WTC11 (cell line): ENCODE data around the gene GTF3C1. TPM values are rescaled to one million over a fixed set of nuclear protein-coding genes. Genes with fewer than 3 reads are reported as not detected.
"Not testable (repeated sequence)": the region's sequence is repeated elsewhere in the genome, so short reads cannot be mapped to it uniquely, and the experiment has no call there.

Experiments used
- ATAC-seq: fragments of 200-7000 bp; cut with Tn5 transposase; 2 replicates; pipeline ENCODE4 v1.10.0; 2021; ENCODE audit warnings: mild to moderate bottlenecking, moderate library complexity
- CTCF ChIA-PET: fragments of 300-600 bp; sonication (Branson Sonifier 250); formaldehyde crosslinking; loops from one replicate; lab custom pipeline; 2021; ENCODE audit warnings: antibody characterized with exemption; lab: Charles Lee
- POLR2A ChIA-PET: fragments of 350-600 bp; sonication (Branson Sonifier 250); formaldehyde crosslinking; loops from one replicate; lab custom pipeline; 2021; ENCODE audit warnings: antibody characterized with exemption; lab: Charles Lee
- DNase-seq: peaks from one replicate; pipeline ENCODE4 v3.0.0; 2021; ENCODE audit warnings: low spot score
- H3K27ac Mint-ChIP-seq: 2 replicates; pipeline ENCODE4 v1.8.0; 2021; ENCODE audit warnings: mixed read lengths
- H3K27me3 Mint-ChIP-seq: 2 replicates; pipeline ENCODE4 v1.8.0; 2021; ENCODE audit warnings: low read depth, mild to moderate bottlenecking, moderate library complexity, mixed read lengths
- H3K36me3 Mint-ChIP-seq: 2 replicates; pipeline ENCODE4 v1.8.0; 2021; ENCODE audit warnings: mixed read lengths
- H3K4me1 Mint-ChIP-seq: 2 replicates; pipeline ENCODE4 v1.8.0; 2022; ENCODE audit warnings: mixed read lengths
- H3K4me3 Mint-ChIP-seq: 2 replicates; pipeline ENCODE4 v1.8.0; 2021; ENCODE audit warnings: mild to moderate bottlenecking, moderate library complexity, mixed read lengths
- H3K9me3 Mint-ChIP-seq: 2 replicates; pipeline ENCODE4 v1.8.0; 2021; ENCODE audit warnings: mixed read lengths
- MXD4 ChIP-seq: fragments of 250-450 bp; sonication (Bioruptor Pico); IDR thresholded peaks from 2 replicates; pipeline ENCODE4 v1.8.0; 2021; ENCODE audit warnings: mild to moderate bottlenecking, moderate library complexity, borderline replicate concordance
- NFATC4 ChIP-seq: fragments of 250-450 bp; sonication (Bioruptor Pico); IDR thresholded peaks from 2 replicates; pipeline ENCODE4 v1.9.0; 2021; ENCODE audit warnings: mild to moderate bottlenecking
- NR1H2 ChIP-seq: sonication (generic); formaldehyde crosslinking; IDR thresholded peaks from 2 replicates; pipeline ENCODE4 v1.9.0; 2021; ENCODE audit warnings: mild to moderate bottlenecking, moderate library complexity, missing genetic modification reagents
- ZBTB21 ChIP-seq: sonication (generic); formaldehyde crosslinking; IDR thresholded peaks from 2 replicates; pipeline ENCODE4 v1.8.1; 2023; ENCODE audit warnings: mild to moderate bottlenecking, missing genetic modification reagents, borderline replicate concordance
- total RNA-seq: library from RNA; stranded (reverse); gene quantifications from 3 replicates; pipeline ENCODE4 v1.2.3, GENCODE V29; 2021
- TF ChIP-seq, protein P1 (sequence below): fragments of 250-450 bp; sonication (Bioruptor Pico); IDR thresholded peaks from 2 replicates; pipeline ENCODE4 v1.9.0; 2021; ENCODE audit warnings: mild to moderate bottlenecking, borderline replicate concordance
- TF ChIP-seq, protein P2 (sequence below): sonication (generic); formaldehyde crosslinking; IDR thresholded peaks from 2 replicates; pipeline ENCODE4 v1.8.0; 2022; ENCODE audit warnings: mild to moderate bottlenecking, missing genetic modification reagents
- TF ChIP-seq, protein P3 (sequence below): fragments of 250-450 bp; sonication (Bioruptor Pico); IDR thresholded peaks from 2 replicates; pipeline ENCODE4 v1.8.0; 2021; ENCODE audit warnings: mild to moderate bottlenecking
- TF ChIP-seq, protein P4 (sequence below): sonication (generic); formaldehyde crosslinking; IDR thresholded peaks from 2 replicates; pipeline ENCODE4 v1.8.1; 2023; ENCODE audit warnings: mild to moderate bottlenecking, missing genetic modification reagents, moderate library complexity
- TF ChIP-seq, protein P5 (sequence below): sonication (generic); formaldehyde crosslinking; IDR thresholded peaks from 2 replicates; pipeline ENCODE4 v1.8.0; 2022; ENCODE audit warnings: missing genetic modification reagents
- TF ChIP-seq, protein P6 (sequence below): fragments of 250-450 bp; sonication (Bioruptor Pico); IDR thresholded peaks from 2 replicates; pipeline ENCODE4 v1.9.0; 2021; ENCODE audit warnings: moderate library complexity, mild to moderate bottlenecking, inconsistent platforms, borderline replicate concordance

The GTF3C1 gene
- total RNA-seq, 1 experiment from 2014 or later = 146 TPM

DNA sequence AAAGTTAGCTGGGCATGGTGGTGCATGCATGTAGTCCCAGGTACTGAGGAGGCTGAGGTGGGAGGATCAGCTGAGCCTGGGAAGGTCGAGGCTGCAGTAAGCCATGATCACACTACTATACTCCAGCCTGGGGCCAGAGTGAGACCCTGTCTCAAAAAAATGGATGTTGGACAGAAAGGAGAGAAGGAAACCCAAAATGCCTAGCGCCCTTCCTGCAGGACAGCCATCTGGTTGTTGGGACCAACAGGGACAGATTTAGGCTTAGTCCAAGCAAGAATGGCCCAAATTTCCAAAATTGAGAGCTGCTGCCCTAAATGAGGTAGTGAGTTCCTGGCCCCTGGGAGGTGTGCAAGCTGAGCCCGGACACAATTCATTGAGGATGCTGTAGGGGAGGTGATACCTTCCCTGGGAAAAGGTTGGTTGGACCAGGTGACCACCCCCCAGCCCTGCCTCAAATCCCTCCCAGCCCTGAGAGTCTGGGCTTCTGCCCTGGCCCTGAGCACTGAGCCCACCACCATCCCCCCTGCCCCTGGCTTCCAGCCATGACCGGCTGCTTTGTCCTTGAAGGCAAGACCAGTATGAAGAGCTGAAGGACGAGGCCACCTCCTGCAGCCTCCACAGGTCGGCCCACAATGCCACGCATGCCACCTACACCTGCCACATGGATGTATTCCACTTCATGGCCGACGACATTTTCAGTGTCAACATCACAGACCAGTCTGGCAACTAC, 112.6 kb downstream of the GTF3C1 start:
- Mint-ChIP-seq H3K4me3 (no peak overlapping the region), H3K27ac (no peak overlapping the region), H3K27me3 (no peaks in the 10 kb centered on the region), H3K4me1 (peaks cover 4% of the 10 kb centered on the region), H3K9me3 (no peaks in the 10 kb centered on the region), H3K36me3 (no peaks in the 10 kb centered on the region)
- DNase-seq (no peak), ATAC-seq (no peak)
- TF ChIP-seq, protein P1, sequence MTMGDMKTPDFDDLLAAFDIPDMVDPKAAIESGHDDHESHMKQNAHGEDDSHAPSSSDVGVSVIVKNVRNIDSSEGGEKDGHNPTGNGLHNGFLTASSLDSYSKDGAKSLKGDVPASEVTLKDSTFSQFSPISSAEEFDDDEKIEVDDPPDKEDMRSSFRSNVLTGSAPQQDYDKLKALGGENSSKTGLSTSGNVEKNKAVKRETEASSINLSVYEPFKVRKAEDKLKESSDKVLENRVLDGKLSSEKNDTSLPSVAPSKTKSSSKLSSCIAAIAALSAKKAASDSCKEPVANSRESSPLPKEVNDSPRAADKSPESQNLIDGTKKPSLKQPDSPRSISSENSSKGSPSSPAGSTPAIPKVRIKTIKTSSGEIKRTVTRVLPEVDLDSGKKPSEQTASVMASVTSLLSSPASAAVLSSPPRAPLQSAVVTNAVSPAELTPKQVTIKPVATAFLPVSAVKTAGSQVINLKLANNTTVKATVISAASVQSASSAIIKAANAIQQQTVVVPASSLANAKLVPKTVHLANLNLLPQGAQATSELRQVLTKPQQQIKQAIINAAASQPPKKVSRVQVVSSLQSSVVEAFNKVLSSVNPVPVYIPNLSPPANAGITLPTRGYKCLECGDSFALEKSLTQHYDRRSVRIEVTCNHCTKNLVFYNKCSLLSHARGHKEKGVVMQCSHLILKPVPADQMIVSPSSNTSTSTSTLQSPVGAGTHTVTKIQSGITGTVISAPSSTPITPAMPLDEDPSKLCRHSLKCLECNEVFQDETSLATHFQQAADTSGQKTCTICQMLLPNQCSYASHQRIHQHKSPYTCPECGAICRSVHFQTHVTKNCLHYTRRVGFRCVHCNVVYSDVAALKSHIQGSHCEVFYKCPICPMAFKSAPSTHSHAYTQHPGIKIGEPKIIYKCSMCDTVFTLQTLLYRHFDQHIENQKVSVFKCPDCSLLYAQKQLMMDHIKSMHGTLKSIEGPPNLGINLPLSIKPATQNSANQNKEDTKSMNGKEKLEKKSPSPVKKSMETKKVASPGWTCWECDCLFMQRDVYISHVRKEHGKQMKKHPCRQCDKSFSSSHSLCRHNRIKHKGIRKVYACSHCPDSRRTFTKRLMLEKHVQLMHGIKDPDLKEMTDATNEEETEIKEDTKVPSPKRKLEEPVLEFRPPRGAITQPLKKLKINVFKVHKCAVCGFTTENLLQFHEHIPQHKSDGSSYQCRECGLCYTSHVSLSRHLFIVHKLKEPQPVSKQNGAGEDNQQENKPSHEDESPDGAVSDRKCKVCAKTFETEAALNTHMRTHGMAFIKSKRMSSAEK (CRISPR knock-in tag) = no peak
- TF ChIP-seq, protein P2, sequence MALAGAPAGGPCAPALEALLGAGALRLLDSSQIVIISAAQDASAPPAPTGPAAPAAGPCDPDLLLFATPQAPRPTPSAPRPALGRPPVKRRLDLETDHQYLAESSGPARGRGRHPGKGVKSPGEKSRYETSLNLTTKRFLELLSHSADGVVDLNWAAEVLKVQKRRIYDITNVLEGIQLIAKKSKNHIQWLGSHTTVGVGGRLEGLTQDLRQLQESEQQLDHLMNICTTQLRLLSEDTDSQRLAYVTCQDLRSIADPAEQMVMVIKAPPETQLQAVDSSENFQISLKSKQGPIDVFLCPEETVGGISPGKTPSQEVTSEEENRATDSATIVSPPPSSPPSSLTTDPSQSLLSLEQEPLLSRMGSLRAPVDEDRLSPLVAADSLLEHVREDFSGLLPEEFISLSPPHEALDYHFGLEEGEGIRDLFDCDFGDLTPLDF (CRISPR knock-in tag) = no peak
- TF ChIP-seq ZBTB21 = no peak
- TF ChIP-seq, protein P3, sequence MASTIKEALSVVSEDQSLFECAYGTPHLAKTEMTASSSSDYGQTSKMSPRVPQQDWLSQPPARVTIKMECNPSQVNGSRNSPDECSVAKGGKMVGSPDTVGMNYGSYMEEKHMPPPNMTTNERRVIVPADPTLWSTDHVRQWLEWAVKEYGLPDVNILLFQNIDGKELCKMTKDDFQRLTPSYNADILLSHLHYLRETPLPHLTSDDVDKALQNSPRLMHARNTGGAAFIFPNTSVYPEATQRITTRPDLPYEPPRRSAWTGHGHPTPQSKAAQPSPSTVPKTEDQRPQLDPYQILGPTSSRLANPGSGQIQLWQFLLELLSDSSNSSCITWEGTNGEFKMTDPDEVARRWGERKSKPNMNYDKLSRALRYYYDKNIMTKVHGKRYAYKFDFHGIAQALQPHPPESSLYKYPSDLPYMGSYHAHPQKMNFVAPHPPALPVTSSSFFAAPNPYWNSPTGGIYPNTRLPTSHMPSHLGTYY = no peak
- ChIA-PET CTCF (interaction anchor here (1.2 to 1.6 kb wide), 2 partner anchors 8 to 258 kb away, joined by 4 to 5 read pairs; no protein-coding TSS in a partner anchor), POLR2A (no interaction called here)

DNA sequence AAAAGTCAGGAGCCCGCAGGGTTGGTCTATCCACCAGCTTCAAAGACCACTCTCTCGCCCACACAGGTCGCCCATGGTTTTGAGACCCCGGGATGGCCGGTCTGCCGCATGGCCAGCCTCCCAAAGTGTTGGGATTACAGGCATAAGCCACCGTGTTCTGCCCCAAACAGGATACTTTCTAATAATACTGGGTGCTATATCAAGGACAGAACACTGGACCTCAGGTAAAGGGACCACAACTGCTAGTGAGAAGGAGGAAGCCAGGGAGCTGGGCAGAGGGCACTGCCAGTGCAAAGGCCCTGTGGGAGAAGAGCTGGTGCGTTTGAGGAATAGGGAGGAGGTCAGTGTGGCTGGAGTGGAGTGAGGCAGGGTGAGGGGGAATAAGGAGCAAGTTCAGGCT, 113.6 kb downstream of the GTF3C1 start:
- CTCF ChIA-PET = no interaction called here
- ATAC-seq (no peak), DNase-seq (no peak)
- no peak for TF ChIP-seq NFATC4
- TF ChIP-seq, protein P4, sequence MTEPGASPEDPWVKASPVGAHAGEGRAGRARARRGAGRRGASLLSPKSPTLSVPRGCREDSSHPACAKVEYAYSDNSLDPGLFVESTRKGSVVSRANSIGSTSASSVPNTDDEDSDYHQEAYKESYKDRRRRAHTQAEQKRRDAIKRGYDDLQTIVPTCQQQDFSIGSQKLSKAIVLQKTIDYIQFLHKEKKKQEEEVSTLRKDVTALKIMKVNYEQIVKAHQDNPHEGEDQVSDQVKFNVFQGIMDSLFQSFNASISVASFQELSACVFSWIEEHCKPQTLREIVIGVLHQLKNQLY = no peak
- TF ChIP-seq MXD4 (CRISPR knock-in tag) = no peak
- TF ChIP-seq, protein P5, sequence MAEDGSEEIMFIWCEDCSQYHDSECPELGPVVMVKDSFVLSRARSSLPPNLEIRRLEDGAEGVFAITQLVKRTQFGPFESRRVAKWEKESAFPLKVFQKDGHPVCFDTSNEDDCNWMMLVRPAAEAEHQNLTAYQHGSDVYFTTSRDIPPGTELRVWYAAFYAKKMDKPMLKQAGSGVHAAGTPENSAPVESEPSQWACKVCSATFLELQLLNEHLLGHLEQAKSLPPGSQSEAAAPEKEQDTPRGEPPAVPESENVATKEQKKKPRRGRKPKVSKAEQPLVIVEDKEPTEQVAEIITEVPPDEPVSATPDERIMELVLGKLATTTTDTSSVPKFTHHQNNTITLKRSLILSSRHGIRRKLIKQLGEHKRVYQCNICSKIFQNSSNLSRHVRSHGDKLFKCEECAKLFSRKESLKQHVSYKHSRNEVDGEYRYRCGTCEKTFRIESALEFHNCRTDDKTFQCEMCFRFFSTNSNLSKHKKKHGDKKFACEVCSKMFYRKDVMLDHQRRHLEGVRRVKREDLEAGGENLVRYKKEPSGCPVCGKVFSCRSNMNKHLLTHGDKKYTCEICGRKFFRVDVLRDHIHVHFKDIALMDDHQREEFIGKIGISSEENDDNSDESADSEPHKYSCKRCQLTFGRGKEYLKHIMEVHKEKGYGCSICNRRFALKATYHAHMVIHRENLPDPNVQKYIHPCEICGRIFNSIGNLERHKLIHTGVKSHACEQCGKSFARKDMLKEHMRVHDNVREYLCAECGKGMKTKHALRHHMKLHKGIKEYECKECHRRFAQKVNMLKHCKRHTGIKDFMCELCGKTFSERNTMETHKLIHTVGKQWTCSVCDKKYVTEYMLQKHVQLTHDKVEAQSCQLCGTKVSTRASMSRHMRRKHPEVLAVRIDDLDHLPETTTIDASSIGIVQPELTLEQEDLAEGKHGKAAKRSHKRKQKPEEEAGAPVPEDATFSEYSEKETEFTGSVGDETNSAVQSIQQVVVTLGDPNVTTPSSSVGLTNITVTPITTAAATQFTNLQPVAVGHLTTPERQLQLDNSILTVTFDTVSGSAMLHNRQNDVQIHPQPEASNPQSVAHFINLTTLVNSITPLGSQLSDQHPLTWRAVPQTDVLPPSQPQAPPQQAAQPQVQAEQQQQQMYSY (CRISPR knock-in tag) = no peak
- no peak for TF ChIP-seq NR1H2 (CRISPR knock-in tag)
- TF ChIP-seq, protein P6, sequence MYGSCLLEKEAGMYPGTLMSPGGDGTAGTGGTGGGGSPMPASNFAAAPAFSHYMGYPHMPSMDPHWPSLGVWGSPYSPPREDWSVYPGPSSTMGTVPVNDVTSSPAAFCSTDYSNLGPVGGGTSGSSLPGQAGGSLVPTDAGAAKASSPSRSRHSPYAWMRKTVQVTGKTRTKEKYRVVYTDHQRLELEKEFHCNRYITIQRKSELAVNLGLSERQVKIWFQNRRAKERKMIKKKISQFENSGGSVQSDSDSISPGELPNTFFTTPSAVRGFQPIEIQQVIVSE = no peak
- H3K27me3 Mint-ChIP-seq = no peaks in the 10 kb centered on the region
- H3K4me3 Mint-ChIP-seq = no peak overlapping the region
- H3K4me1 Mint-ChIP-seq = peaks cover 4% of the 10 kb centered on the region
- H3K27ac Mint-ChIP-seq = no peak overlapping the region; the same call in 1 of the 2 replicates
- POLR2A ChIA-PET = no interaction called here
- H3K9me3 Mint-ChIP-seq = no peaks in the 10 kb centered on the region
- H3K36me3 Mint-ChIP-seq = no peaks in the 10 kb centered on the region

DNA sequence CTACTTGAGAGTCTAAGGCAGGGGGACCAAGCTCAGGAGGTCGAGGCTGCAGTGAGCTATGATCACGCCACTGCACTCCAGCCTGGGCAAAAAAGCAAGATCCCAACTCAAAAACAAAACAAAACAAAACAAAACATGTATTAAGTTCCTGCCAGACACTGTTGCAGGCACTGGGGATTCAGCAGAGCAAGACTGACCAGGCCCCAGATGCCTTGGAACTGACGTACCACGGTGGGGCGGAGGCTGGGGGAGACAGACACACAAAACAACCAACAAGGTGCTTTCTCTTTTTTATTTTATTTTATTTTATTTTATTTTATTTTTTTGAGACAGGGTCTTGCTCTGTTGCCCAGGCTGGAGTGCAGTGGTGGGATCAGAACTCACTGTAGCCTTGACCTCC, 114.6 kb downstream of the GTF3C1 start:
- H3K27me3 Mint-ChIP-seq, POLR2A ChIA-PET, H3K4me3 Mint-ChIP-seq, H3K9me3 Mint-ChIP-seq, DNase-seq, ATAC-seq, H3K36me3 Mint-ChIP-seq, CTCF ChIA-PET, H3K4me1 Mint-ChIP-seq, H3K27ac Mint-ChIP-seq: not testable (repeated sequence)
